Skeletal muscle satellite cell (primary cell): Measurements from ENCODE around the gene KIAA0825.

ENCODE experiments used
- H3K27me3 ChIP-seq: 2 replicates; pipeline ENCODE4 v1.7.0; 2013; ENCODE audit warnings: low read length; ENCODE audit not compliant: control insufficient read depth, insufficient read depth
- H3K36me3 ChIP-seq: 2 replicates; pipeline ENCODE4 v1.7.0; 2013; ENCODE audit warnings: mild to moderate bottlenecking, control low read depth, low read length; ENCODE audit not compliant: insufficient read depth
- H3K4me1 ChIP-seq: 2 replicates; pipeline ENCODE4 v1.7.0; 2013; ENCODE audit warnings: low read length; ENCODE audit not compliant: control insufficient read depth, insufficient read depth
- H3K4me2 ChIP-seq: 2 replicates; pipeline ENCODE4 v1.7.0; 2013; ENCODE audit warnings: mild to moderate bottlenecking, low read length
- H3K4me3 ChIP-seq: 2 replicates; pipeline ENCODE4 v1.7.0; 2013; ENCODE audit warnings: low read length
- H3K9ac ChIP-seq: 2 replicates; pipeline ENCODE4 v1.7.0; 2013; ENCODE audit warnings: mild to moderate bottlenecking, low read depth, low read length, moderate library complexity
- H3K9me3 ChIP-seq: replicated peaks from 2 replicates; pipeline ENCODE4 v1.7.0; 2013; ENCODE audit warnings: mild to moderate bottlenecking, control low read depth, low read length

Gene KIAA0825

DNA sequence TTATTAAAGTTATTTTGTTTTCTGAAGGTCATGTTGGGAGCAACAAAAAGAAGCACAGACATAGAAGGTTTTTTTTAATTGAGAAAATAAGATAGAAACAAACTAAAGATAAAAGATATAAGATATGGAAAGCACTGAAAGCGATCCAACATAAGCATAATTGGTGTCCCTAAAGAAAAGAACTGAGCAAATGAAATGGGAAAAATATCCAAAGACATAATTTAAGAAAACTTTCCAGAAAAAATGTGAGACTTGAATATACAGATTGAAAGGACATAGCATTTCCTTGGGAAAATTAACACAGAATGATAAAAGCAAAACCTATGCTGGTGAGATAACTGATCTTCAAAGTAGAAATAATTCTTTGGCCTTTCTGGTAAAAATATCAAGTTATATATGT lies 289.3 kb downstream of the KIAA0825 start:
- Histone ChIP-seq H3K4me1 (no peaks in the 10 kb centered on the region), H3K9me3 (peaks cover 2% of the 10 kb centered on the region), H3K4me3 (no peak overlapping the region), H3K4me2 (no peak overlapping the region), H3K27me3 (no peaks in the 10 kb centered on the region), H3K36me3 (no peaks in the 10 kb centered on the region), H3K9ac (no peak overlapping the region)

DNA sequence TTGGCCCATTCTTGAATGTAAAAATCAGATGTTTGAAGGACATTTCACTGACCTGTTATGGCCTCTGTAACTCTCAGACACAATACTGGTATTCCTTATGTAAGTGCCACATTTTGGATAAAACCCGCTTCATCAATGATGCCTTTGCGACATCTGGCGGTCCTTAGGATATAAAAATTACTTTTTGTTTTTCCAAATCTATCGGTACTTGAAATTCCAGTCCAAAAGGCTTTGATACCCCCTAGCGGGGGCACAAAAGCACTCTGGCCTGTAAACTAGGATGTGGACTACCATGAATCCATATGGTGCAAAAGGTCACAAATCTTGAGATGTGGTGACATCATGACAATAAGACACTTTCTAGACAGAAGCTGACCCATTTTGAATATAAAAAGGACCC lies 291.8 kb downstream of the KIAA0825 start:
- Histone ChIP-seq H3K4me1 (no peaks in the 10 kb centered on the region), H3K36me3 (no peaks in the 10 kb centered on the region), H3K9ac (no peak overlapping the region), H3K4me2 (no peak overlapping the region), H3K27me3 (no peaks in the 10 kb centered on the region), H3K9me3 (peaks cover 2% of the 10 kb centered on the region), H3K4me3 (no peak overlapping the region)

DNA sequence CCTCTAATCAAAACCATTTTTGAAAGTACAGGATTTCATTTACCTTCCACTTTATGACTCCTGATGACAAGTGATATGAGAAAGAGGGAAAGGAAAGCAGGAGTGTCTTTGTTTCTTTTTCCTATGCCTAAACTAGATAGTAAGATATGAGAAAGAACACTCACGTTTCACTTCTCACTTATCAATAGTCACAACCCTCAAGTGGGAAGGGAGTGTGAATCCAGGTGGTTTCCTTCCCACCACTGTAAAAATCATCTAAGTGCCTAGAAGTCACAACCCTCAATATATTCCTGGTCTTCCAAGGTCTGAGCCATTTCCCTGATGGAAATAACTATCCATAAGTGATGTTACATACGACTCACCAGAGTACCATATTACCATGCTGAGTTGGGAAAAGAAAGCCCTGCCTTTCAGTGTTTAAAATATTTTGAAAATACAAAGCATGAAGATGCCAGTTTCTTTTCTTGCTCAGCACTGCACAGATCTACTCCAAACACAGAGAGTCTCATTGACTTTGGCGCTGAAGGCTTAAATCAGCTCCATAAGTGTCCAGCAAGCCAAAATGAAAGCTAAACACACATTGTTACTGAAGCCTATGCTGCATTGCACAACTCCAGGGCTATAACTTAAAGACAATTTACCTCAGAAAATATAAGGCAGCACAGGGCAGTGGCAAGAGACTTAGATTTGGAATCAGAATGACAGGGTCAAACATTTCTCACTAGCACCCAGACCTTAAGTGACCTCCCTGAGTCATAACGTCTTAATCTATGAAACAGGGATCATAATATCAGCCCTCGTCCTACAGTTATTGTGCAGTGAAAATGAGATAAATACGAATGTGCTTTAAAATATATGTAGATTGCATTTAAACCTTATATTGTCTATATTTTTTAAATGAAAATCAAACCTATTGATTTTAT lies 301.2 kb downstream of the KIAA0825 start:
- no peaks in the 10 kb centered on the region for H3K27me3 ChIP-seq
- H3K36me3 ChIP-seq, result no peaks in the 10 kb centered on the region
- H3K4me3 ChIP-seq, result no peak overlapping the region
- H3K4me2 ChIP-seq, result peak overlapping the region; percentile 28
- no peaks in the 10 kb centered on the region for H3K9me3 ChIP-seq
- H3K4me1 ChIP-seq, result peaks cover 6% of the 10 kb centered on the region
- H3K9ac ChIP-seq, result no peak overlapping the region

DNA sequence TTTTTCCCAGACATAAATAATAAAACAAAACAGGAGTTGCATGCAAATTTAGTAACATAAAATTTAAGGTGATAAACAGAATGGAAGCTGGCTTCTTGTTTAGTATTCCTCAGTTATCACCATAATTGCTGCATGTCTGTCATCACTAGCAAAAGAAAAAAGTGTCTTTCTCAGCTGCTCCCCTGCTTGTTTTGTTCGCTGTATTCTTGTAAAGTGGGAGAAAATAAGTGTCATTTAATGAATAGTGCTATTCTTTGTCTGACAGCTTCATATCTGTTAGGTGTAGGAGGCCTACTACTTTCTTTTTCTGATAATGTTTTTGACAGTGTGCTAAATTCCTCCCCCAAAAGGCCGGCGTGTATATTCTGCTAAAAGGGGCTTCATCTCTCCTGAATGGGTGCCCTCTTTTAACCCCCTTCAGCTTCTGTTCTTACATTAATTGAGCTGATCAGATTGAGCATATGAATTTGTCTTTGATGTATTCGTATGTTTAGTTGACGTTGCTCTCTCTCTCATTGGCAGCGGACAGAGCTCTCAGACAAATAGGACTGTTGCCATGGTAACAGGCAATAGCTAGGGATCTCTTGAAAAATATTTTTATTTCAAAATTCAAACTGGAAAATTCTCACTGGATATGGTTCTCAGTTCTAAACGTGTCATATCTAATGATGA lies 303.8 kb downstream of the KIAA0825 start:
- H3K9me3 ChIP-seq, result no peaks in the 10 kb centered on the region
- no peaks in the 10 kb centered on the region for H3K27me3 ChIP-seq
- no peak overlapping the region for H3K9ac ChIP-seq
- no peaks in the 10 kb centered on the region for H3K36me3 ChIP-seq
- H3K4me3 ChIP-seq, result no peak overlapping the region
- no peak overlapping the region for H3K4me2 ChIP-seq
- H3K4me1 ChIP-seq, result peaks cover 6% of the 10 kb centered on the region

DNA sequence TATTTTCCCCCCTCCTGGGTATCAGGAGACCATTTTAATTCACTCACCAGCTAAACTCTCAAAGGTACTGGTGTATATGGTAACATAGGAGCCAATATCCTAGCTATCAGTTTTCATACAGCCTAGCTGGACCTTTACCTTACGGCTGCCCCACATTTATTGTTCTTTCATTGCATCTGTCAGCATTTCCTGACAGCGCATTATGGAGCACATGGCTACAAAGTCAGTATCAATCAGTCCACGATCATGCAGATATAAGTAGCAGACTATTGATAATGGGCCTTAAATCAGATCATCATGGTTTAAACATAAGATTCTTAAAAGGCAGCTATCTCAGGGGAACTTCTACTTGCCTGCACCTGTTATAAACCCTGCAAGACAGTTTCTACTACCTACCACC lies 304.7 kb downstream of the KIAA0825 start:
- no peaks in the 10 kb centered on the region for H3K36me3 ChIP-seq
- peaks cover 6% of the 10 kb centered on the region for H3K4me1 ChIP-seq
- no peak overlapping the region for H3K9ac ChIP-seq
- H3K27me3 ChIP-seq, result no peaks in the 10 kb centered on the region
- no peak overlapping the region for H3K4me3 ChIP-seq
- H3K4me2 ChIP-seq, result no peak overlapping the region
- H3K9me3 ChIP-seq, result no peaks in the 10 kb centered on the region

DNA sequence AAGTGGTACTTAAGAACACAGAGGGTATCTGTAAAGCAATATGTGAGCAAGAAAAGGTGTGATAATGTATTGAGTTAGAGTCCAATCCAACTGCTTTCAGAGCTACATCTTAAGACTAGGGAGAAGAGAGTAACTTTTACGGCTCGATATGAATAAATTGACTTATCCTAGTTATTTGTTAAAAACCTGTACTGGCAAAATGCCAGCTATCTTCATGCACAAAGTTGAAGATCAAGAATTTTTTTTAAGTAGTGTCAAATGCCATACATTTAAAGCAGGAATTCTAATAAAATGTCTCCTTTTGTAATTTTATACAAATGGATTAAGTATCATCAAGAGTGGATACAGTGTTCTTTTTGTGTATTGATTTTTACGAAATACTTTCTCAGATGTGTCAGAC lies 305.2 kb downstream of the KIAA0825 start:
- no peak overlapping the region for H3K9ac ChIP-seq
- peaks cover 6% of the 10 kb centered on the region for H3K4me1 ChIP-seq
- H3K36me3 ChIP-seq, result no peaks in the 10 kb centered on the region
- H3K9me3 ChIP-seq, result no peaks in the 10 kb centered on the region
- no peaks in the 10 kb centered on the region for H3K27me3 ChIP-seq
- H3K4me2 ChIP-seq, result no peak overlapping the region
- H3K4me3 ChIP-seq, result no peak overlapping the region

DNA sequence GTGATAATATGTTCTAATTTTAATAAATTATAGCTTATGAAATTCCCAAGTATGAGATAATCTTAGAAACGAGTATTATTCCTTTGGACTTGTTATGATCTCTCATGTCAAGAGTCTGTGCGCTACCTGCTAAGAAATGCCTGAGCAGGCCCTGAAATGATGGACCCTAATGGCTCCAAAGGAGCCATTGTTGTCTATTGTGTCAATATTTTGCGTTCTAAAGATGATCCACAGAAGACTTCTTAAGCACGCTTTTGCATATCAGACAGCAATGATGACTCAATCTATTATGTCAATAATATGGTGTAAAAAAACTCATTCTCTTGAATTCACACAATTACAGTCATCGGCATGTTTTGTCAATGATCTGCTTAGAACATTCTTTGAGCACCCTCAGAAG lies 306.1 kb downstream of the KIAA0825 start:
- peaks cover 4% of the 10 kb centered on the region for H3K4me1 ChIP-seq
- no peaks in the 10 kb centered on the region for H3K27me3 ChIP-seq
- H3K4me2 ChIP-seq, result no peak overlapping the region
- H3K9me3 ChIP-seq, result no peaks in the 10 kb centered on the region
- H3K4me3 ChIP-seq, result no peak overlapping the region
- no peak overlapping the region for H3K9ac ChIP-seq
- H3K36me3 ChIP-seq, result no peaks in the 10 kb centered on the region

DNA sequence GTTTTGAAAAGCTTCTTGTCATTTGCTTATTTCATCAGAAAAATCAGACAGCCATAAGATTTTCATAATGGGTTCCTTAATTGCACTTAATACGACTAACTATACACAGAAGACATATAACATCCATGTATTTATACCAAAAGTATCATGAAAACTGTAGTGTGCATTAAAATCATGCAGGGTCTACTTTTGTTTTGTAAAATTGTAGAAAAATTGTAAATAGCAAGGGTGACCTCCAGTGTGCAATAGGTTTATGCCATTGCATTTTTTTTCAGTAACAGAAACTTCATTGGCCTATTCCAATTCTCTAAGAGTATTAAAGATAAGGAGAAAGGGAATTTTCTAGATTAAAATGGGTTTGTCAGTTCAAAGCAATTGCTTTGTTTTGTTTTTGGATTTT lies 307.6 kb downstream of the KIAA0825 start:
- Histone ChIP-seq H3K9ac (no peak overlapping the region), H3K9me3 (no peaks in the 10 kb centered on the region), H3K4me1 (no peaks in the 10 kb centered on the region), H3K4me3 (no peak overlapping the region), H3K4me2 (no peak overlapping the region), H3K27me3 (no peaks in the 10 kb centered on the region), H3K36me3 (no peaks in the 10 kb centered on the region)

DNA sequence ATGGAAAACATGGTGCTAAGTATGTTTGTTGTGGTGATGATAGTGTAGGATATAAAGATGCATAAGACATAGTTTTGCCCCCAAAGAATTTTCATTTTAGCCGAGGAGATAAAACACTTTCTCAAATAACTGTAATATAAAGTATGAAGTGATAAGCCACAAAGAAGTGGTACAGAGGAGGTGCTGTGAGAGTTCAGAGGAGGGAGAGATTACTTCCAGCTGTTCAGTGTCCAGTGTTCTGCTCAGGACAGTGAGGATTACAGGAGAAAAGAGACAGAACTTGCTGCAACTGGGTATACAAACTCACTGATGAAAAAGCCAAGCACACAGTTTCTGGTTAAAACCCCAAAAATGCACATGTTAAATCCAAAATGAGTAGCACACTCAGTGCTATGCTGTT lies 309.3 kb downstream of the KIAA0825 start:
- no peak overlapping the region for H3K9ac ChIP-seq
- H3K4me3 ChIP-seq, result no peak overlapping the region
- H3K9me3 ChIP-seq, result no peaks in the 10 kb centered on the region
- H3K4me2 ChIP-seq, result no peak overlapping the region
- no peaks in the 10 kb centered on the region for H3K36me3 ChIP-seq
- no peaks in the 10 kb centered on the region for H3K27me3 ChIP-seq
- no peaks in the 10 kb centered on the region for H3K4me1 ChIP-seq

DNA sequence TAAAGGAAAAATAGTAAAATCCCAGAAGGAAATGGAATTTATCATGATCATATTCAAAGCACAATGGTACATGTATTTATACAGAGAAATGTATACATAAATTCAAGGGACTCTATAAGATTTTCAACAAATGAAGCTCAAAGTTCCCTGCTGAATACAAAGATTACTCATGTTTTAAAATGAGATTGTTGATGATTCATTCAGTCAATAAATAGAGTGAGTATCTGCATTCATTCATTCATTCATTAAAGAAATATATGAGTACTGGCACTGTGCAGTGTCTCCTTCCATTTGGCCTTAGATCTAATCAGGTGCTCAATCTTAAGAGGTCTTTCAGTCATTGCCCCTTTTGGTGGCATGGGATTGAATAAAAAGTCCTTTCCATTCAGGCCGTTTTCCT lies 310.0 kb downstream of the KIAA0825 start:
- no peaks in the 10 kb centered on the region for H3K4me1 ChIP-seq
- H3K4me2 ChIP-seq, result no peak overlapping the region
- H3K9ac ChIP-seq, result no peak overlapping the region
- H3K36me3 ChIP-seq, result no peaks in the 10 kb centered on the region
- no peaks in the 10 kb centered on the region for H3K27me3 ChIP-seq
- no peaks in the 10 kb centered on the region for H3K9me3 ChIP-seq
- no peak overlapping the region for H3K4me3 ChIP-seq

DNA sequence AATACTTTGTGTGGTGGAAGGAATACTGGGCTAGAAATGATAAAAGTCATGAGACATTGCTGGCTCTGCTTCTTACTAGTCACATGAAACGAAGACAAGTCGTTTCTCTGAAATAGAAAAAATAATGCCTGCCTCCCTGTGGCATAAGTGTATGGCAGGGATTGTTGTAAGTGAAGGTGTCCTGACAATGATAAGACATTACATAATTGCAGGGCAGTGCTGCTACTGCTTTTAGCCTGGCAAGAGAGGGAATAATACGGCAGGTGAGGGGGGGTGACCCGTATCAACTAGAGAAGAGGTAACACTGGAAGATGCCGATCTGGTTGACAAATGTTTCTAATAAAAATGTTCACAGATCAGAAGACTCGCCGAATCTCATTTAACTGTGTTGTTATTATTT lies 314.3 kb downstream of the KIAA0825 start:
- H3K4me2 ChIP-seq, result no peak overlapping the region
- no peaks in the 10 kb centered on the region for H3K9me3 ChIP-seq
- H3K27me3 ChIP-seq, result no peaks in the 10 kb centered on the region
- no peaks in the 10 kb centered on the region for H3K36me3 ChIP-seq
- no peak overlapping the region for H3K9ac ChIP-seq
- no peak overlapping the region for H3K4me3 ChIP-seq
- H3K4me1 ChIP-seq, result no peaks in the 10 kb centered on the region

DNA sequence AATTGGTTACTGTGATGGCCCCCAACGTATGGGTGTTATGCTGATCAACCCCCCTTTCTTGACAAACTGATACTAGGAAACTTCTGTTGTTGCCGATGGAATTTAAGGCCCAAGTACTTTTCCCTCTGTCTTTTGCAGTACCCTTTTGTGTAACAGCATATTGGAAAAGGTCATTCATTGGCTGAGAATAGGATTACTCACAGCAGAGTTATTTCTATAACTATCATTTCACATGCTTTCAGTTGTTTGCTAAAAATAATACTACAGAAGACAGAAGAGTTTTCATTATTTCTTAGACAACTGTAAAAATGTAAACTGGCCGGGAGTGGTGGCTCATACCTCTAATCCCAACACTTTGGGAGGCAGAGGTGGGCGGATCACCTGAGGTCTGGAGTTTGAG lies 329.5 kb downstream of the KIAA0825 start:
- Histone ChIP-seq H3K4me1 (peaks cover 9% of the 10 kb centered on the region), H3K36me3 (no peaks in the 10 kb centered on the region), H3K4me3 (no peak overlapping the region), H3K9me3 (no peaks in the 10 kb centered on the region), H3K4me2 (no peak overlapping the region), H3K27me3 (no peaks in the 10 kb centered on the region), H3K9ac (no peak overlapping the region)
